ENCODE measurements around the gene MIDN.

Gene MIDN

GRCh38 chr19:1249990-1250436 lies 1.6 kb downstream of the MIDN start:
- no peak for TF ChIP-seq CTCF (IDR thresholded peaks at IDR 0.05; ENCODE audit: borderline replicate concordance, control extremely low read depth, extremely low read depth, insufficient read depth, missing control alignments)
- in situ Hi-C loops (cut with MboI; ENCODE audit: low sequenced_read_pairs, unreplicated experiment) = no loop called here
- DNase-seq (ENCODE audit: low spot score) = no peak

GRCh38 chr19:1250437-1251260 lies 2.3 kb downstream of the MIDN start:
- TF ChIP-seq CTCF (IDR thresholded peaks at IDR 0.05; ENCODE audit: borderline replicate concordance, control extremely low read depth, extremely low read depth, insufficient read depth, missing control alignments) = no peak
- in situ Hi-C loops (cut with MboI; ENCODE audit: low sequenced_read_pairs, unreplicated experiment) = no loop called here
- no peak for DNase-seq (ENCODE audit: low spot score)

- DNase-seq (ENCODE audit: low spot score) = no peak
- TF ChIP-seq CTCF (IDR thresholded peaks at IDR 0.05; ENCODE audit: borderline replicate concordance, control extremely low read depth, extremely low read depth, insufficient read depth, missing control alignments) = no peak
- in situ Hi-C loops (cut with MboI; ENCODE audit: low sequenced_read_pairs, unreplicated experiment) = no loop called here
Observed at GRCh38 chr19:1251330-1252220, 3.2 kb downstream of the MIDN start.

- DNase-seq (ENCODE audit: low spot score) = no peak
- no peak for TF ChIP-seq CTCF (IDR thresholded peaks at IDR 0.05; ENCODE audit: borderline replicate concordance, control extremely low read depth, extremely low read depth, insufficient read depth, missing control alignments)
- in situ Hi-C loops (cut with MboI; ENCODE audit: low sequenced_read_pairs, unreplicated experiment) = no loop called here
Observed at GRCh38 chr19:1252221-1252820, 3.9 kb downstream of the MIDN start.

GRCh38 chr19:1252821-1253513 lies 4.6 kb downstream of the MIDN start:
- in situ Hi-C loops (cut with MboI; ENCODE audit: low sequenced_read_pairs, unreplicated experiment) = no loop called here
- no peak for DNase-seq (ENCODE audit: low spot score)
- no peak for TF ChIP-seq CTCF (IDR thresholded peaks at IDR 0.05; ENCODE audit: borderline replicate concordance, control extremely low read depth, extremely low read depth, insufficient read depth, missing control alignments)

All from GM13976 (cell line).